Cerebellar cortex (tissue), 1 donor: ENCODE data around the gene C1QTNF5.
A peak's percentile ranks its signal among the peaks of the same experiment; 100 is the strongest.

Experiments
- DNase-seq: peaks from one replicate; pipeline ENCODE4 v3.0.0-alpha.2; 2015; ENCODE audit warnings: low spot score

Gene C1QTNF5

DNA sequence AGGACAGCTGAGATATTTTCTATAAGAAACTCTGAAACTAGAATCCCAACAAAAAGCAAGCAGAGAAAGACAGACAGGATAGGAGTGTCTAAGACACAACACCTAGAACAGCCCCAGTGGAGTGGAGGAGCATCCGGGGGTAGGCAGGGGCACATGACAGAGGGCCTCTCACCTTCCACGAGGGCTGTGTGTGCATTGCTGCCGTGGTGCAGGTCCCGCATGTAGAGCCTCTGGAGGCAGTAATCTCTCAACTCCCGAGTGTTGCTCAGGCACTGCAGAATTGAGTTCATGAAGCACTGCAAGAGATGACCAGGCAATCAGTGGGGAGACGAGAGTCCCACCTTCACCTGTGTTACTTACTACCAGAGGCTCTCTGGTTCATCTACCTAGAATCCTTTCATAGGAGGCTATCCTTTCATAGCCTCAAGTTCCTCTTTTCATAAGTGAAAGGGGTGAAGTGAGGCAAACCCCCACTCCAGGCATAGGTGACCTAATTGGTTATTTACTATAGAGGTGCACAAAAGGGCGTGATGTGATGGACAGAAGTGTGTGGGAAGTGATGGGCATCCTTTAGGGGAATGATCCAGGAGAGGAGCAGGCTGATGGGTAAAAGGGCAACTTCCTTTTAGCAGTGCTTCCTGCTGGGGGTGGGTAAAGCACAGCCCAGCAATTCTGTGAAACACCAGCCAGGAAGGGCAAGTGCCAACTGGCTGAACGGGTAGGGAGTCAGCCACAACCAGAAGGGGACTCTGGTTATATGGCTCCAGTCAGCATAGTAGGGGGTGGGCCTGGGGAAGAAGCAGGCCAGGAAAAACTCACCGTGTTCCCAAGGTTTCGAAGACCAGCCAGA is 18.9 kb upstream of the C1QTNF5 start:
- DNase-seq: no peak

DNA sequence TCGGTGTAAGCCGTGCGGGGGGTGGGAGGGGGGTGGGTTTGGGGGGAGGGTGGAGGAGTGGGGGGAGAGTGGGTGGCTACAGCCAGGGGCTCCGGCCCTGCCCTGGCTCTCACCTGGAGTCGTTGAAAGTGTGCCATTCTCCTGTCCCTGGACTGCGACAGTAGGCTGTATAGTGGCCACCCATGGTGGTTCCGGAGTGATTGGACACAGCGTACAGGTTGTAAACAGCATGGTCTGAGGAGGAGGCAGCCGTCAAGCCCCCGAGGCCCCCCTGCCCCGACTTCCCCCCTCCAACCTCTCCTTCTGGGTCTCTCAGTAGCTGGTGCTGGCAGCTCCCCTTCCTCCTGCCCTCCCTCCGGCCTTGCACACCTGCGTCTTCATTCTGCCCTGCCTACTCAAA is 16.4 kb upstream of the C1QTNF5 start:
- DNase-seq: no peak

- DNase-seq: peak; percentile 72
Observed at GRCh38 chr11:119356349-119357031, 15.8 kb upstream of the C1QTNF5 start.

DNA sequence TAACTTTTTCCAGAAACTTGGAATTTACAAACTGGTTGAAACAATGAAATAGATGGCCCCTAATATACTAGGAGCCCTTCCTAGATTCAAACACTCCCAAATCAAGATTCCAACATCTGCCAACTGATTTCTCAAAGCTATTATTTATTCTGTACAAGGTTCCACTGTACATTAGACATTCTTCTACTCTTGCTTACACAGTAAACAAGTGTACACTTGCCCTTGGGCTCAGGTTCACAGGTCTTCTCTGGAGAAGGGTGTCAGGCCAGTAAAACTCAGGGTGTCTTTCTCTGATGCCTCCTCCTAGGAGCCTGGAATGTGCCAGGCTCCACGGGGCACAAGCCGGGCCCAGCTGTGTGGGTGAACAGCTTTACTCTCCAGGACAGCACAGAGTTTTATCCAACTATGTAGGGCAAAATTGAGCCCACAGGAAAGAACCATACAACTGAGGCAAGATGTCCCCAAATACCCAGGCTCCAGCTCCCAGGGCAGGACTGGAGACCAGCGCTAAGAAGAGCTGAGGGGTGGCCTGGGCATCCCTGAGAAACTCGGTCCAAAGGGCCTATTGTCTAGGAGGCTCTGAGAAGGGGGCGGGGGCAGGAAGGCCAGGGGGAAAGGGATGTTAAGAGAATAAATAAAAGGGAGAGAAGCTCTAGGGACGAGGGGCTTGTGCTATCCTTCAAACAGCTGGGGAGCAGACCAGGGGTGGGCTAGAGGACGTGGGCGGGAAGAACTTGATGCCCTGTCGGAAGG is 14.6 kb upstream of the C1QTNF5 start:
- no peak for DNase-seq

- DNase-seq: no peak
Observed at GRCh38 chr11:119352857-119353260, 12.2 kb upstream of the C1QTNF5 start.

DNA sequence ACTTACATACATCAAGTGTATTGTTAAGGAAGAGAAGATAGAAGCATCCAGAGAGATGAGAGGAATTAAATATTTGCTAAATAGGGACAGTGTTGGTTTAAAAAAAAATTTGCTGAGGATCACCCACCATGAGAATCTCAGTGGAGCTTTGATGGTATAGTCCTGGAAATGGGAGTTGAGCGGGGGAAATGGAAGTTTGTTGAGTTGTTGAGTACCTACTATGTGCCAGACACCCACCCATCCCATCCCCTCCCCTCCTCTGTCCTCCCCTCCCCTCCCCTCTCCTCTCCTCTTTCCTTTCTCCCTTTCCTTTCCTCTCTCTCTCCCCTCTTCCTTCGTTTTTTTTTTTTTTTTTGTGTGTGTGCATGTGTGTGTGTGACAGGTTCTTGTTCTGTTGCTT is 10.5 kb upstream of the C1QTNF5 start:
- no peak for DNase-seq

GRCh38 chr11:119350302-119350701 is 9.6 kb upstream of the C1QTNF5 start:
- DNase-seq: no peak

GRCh38 chr11:119347940-119348605 is 7.4 kb upstream of the C1QTNF5 start:
- no peak for DNase-seq

DNA sequence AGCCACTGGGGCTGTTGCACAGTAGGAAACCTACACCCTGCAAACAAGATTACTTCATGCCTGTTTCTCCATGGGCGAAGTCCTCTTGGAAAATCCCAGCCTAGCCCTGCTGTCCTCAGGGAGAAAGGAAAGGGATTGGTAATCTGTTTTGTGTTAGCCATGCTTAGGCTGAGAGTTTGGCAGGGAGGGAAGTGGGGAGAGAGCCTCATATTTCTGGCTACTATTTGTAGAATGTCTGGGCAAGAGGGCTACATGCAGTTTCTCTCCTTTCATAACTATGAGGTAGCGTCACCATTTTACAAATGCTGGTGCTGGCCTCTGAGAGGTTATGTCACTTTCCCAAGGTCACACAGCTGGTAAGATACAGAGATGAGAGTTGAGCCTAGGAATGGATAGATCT is 6.6 kb upstream of the C1QTNF5 start:
- DNase-seq: no peak

- no peak for DNase-seq
Observed at GRCh38 chr11:119346605-119347004, 5.9 kb upstream of the C1QTNF5 start, which contains the start of gene MFRP. Gene MFRP (minus strand): TSS chr11:119346705. CDS start chr11:119346513, 192 bp downstream.

DNA sequence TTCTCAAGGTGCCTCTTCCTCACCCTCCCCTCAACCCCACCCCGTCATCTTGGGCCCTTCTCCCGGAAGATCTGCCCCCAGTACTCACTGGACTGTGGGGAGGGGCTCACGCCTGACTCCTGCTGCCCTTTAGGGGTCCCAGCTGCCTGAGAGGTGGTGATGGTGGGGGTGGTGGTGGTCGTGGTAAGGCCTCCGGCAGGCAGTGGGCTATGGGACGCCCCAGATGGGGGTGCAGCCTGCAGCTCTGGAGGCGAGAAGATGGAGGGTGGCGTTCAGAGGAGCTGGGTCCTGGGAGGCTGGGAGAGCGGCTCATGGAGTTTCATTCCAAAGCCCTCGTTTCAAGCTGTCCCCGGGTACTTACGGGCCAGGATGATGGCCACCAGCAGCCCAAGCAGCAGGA is 5.0 kb upstream of the C1QTNF5 start:
- DNase-seq: no peak

DNA sequence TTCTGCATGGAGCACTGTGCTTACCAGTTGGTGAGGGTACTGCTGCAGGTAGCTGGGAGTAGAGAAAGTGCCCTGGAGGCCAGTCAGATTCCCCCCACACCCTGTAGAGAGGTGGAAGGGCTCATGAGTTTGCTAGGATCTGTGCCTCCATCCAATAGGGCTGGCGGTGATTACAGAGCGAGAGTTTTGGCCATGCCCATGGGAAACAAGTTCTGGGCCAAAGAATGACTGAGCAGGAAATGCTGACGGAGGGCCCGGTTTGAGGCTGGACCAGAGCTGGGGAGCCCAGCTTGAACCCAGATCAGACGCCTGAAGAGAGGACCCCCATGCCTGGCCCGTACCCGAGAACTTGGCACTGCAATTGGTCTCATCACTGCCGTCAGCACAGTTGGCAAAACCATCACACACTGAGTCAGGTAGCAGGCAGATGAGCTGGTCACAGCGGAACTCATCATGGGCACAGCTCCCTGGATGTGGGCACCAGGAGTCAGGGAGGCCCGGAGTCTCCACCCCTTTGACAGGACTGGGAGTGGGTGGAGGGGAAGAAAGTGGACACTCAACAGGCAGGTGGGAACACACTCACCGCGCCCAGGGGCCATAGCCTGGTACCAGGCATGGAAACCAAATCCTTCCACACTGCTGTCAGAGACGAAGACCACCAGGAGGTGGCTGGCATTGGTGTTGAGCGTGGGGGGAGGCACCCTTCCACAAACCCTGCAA is 3.8 kb upstream of the C1QTNF5 start:
- DNase-seq: no peak

DNA sequence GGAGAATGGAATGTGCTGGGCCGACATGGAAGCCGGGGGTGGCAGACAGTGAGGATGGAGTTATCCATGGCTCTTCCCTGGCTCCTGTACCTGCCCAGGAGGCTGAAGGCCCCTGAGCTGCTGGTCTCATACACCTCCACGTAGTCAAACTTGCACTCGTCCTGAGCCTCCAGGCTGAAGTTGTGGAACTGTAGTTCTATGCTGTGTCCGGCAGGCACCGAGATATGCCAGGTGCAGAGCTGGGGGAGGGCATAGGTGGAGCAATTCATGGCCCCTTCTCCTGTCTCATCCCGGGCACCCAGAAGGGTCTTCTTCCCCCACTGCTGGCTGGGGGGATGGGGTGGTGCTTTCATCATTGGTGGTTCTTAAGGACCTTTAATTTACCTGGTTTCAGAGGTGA is 3.0 kb upstream of the C1QTNF5 start:
- DNase-seq: no peak

GRCh38 chr11:119342362-119343130 is 1.9 kb upstream of the C1QTNF5 start:
- no peak for DNase-seq

DNA sequence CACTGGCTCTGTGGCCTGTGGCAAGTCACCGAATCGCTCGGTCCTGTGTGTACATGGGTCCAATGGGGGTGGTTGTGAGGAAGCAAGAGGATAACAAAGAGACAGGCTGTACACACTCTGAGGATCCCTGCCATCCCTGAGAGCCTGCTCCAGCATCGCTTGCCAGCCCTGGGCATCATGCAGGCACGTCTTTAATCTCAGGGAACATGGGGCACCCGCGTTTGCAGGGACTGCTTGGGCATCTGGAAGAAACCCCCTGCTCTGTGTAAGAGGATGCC is 1.3 kb upstream of the C1QTNF5 start:
- DNase-seq: no peak

DNA sequence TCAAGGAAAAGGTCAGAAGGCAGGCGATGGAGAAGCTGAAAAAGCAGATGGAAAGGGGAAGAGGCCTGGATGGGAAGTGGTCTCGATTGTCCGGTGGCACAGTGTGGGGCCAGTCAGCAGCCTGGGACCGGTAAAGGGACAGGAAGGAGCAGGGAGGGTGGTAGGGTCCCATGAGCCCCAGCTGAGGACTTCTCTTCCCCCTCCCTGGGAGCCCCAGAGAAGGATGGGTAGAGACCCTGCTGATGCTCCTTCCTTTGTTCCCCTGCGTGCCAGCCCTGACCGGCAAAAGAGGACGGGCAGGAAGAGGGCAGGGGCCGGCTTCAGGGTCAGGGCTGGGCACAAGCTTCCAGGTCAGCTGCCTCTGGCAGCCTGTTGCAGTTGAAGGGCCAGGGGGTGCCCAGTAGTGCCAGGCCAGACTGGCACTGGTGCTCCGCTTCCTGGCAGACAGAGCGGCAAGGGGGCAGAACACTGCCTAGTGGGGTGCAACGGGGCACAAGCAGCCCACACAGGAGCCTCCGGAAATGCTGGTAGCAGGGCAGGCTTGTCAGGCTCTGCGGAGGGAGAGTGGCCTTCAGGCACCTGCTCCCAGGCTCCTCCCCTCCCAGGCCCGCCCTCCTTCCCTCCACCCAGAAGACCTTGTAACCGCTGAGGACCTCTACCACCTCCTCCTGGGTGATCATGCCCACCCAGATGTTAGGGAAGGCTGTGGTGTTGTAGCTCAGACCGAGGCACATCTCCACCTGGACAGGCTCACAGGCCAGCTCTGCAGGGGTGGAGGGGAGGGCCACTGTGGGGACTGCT is 739 bp upstream of the C1QTNF5 start:
- DNase-seq: no peak

DNA sequence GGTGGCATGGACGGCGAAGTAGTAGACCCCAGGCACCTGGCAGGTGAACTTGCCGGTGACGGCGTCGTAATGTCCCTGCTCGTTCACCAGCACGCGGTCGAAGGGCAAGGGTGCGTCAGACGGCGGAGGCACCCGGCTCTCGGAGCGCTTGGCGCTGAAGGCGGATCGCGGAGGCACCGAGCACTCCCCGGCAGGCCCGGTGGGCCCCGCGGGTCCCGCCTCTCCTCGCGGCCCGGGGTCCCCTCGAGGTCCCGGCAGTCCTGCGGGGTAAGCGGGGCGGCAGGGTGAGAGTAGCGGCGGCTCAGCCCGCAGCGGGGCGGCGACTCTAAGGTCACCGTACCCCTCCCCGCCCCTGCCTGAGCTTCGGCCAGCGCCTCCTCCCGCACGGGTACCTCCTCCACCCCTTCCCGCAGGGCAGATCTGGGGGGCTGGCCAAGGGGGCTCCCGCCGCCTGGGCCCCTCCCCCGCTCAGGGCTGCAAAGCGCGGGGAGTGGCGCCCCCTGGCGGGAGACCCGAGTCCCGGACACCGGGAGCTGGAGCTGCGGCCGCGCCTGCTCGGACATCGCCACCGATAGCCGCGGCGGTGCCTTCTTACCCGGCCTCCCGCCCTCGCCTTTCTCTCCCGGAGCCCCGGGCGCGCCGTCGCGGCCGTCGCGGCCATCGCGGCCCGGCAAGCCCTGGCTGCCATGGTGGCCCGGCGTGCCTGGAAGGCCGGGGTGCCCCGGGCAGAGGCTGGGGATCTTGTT is 921 bp downstream of the C1QTNF5 start:
- DNase-seq: peak; percentile 61

DNA sequence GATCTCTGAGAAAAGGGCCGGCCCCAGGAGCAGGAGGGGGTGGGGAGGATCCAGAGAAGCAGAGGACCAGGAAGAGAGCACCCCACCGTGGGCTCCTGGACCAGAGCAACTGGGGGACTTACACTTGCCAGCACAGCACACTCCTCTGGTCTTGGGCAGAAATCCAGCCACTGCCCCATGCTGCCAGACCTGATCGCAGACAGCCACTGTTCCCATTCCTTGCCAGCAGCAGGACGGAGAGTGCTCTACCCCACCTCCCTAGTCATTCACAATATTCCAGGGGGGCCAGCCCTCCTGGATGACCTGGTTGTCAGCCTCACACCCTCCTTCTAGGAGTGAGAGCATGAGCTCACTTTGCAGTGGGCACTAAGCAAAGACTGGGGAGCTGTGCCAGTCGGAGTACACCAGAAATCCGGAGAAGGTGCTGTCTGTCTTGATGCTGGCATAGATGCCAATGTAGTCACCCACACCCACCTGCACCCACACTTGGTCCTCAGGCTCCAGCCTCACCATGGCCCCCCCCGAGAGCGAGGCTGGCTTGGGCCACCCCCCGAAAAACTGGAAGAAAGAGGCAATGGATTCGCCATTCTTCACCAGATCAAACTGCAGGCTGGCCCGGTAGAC is 1.6 kb downstream of the C1QTNF5 start:
- DNase-seq: peak; percentile 55

DNA sequence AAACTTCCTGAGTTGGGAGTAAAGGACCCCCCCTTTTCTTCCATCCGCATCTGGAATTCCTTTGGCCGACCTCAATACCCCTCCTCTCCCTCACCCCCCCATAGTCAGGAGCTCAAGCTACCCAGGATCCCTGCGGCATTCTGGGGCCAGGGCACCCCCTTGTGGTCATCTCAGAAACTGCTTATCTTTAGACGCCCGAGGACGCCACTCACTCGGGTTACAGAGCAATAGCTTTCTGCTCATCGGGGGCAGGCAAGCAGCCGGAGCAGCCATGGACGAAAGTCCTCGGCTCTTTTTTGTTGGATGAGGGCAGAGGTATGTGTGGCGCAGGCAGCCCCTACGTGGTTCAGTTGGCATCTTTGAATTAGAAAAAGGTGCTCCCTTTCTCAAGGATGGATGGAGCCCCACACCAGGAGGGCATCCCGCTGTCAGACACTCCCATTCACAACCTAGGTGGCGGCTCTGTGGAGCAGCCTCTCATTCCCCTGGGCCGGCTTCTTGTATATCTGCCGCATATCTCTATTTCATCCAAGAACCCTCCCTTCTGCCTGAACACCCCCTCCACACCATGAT is 2.3 kb downstream of the C1QTNF5 start:
- peak; percentile 88 for DNase-seq
